ENCODE data around the gene KIRREL3.

Gene KIRREL3

DNA sequence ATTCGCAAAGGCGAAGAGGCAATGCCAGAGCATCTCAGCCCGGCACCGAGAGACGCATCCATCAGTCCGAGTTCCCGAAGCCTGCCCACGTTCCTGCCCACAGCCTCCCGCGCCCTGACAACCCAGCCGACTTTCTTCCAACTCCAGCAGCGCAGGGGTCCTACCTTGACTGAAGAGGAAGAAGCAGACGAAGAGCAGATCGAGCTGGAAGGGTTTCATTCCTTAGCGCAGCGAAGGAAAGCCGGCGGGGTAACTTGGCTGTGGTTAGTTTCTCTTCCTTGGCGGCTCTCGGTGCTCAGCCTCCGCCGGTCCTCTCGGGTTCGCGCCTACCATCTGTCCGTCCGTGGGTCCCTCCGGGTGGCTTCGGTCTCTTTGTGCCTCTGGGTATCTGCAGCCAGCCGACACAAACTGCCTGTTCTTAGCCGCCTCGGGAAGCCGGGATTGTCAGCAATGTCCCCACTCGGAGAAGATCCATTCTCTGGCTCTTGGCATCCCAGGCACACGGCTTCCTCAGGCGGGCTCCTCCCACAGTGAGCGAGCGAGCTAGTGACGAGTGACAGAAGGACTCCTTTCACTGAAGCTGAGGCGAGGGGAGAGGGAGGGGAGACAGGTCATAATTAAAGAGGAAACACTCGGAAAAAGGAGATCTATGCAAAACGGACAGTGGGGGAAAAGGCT, at the start of gene KIRREL3:
KIRREL3 (minus strand) TSS at position 480 of the 678 bp plus-strand sequence.
- peak; percentile 53 for DNase-seq

DNA sequence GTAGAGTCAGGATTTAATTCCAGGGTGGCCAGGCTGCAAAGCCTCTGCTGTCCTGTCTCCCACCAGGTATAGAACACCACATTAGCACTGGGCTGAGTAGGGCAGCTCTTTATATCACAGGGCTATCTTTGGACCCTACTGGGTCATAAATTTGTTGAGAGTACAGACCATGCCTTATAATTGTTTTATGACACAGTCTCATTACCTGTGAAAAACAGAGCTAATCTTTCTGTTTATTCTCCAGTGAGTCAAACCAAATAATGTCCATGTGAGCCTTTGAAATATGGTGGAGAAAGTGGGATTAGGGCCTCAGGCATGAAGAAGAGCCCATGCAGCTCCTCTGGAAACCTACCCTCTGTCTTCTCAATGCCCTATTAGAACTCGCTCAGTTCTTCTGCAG, 49.6 kb upstream of the KIRREL3 start:
- no peak for DNase-seq

DNA sequence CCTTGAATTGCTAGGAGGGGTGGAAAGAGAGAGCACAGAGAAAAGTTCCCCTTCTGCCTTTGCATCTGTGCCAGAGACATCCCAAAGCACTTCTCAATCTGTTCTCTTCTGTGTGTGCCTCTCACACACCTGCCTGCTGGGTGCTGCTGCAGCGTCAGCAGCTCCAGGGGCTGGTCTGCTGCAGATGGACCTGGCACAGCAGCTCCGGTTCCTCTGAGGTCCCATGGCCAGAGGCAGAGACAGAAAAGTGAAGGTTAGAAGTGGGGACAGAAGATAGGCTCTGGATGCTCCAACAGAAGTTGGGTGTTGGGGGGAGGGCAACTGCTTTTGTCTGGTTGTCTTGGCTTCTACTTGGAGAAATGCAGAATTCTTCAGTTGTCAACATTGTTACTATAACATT, 48.9 kb upstream of the KIRREL3 start:
- DNase-seq, result no peak

DNA sequence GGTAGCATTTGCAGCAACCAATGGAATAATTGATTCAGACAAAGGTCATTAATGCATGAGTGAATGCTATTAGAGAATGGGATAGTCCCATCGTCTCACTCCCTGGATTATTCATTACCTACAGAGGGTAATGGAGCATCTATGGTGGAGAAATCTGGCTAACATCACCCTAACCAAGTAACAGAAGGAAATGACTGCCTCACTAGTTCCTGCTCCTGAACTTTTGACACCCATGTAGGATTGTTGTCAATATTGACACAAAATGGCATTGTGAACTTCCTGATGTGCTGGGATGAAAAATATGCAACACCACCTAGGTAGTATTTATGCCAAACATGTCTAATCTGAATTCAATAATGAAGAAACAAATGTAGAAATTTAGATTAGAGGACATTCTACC, 44.0 kb upstream of the KIRREL3 start:
- no peak for DNase-seq

DNA sequence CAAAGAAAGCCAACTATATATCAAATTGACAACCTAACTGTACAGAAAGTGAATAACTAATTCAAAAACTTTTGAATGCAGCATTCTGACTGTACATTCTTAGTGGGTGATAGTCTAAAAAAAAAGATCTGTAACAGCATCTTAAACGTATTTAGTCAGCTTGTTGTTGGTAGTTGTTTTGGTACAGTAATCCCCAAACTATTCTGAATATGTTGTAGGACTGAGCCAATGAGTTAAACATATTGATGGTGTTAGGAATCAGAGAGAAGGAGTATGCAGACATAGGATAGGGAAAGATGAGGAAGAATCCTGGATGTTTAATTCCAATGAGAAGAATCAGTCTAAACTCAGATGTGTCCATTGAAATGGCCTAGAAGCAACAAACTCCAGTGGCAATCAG, 41.9 kb upstream of the KIRREL3 start:
- DNase-seq, result no peak

DNA sequence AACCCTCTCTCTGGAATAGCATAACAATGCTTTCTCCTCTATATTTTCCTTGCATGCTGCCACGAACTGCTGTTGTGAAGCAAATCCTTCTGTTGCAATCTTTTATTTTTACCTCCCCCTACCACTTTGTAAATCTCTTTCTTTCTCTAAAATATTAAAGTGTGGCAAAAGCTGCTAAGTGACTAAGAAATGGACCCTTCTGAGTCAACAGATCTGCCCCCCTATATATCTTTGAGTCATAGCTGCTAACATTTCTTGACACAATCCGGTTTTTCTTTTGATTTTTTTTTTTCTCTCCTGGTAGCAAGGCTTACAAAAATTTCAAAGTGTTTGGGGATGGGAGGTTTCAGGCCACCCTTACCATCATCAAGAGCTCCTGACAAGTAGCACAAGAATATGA, 39.0 kb upstream of the KIRREL3 start:
- DNase-seq, result no peak

DNA sequence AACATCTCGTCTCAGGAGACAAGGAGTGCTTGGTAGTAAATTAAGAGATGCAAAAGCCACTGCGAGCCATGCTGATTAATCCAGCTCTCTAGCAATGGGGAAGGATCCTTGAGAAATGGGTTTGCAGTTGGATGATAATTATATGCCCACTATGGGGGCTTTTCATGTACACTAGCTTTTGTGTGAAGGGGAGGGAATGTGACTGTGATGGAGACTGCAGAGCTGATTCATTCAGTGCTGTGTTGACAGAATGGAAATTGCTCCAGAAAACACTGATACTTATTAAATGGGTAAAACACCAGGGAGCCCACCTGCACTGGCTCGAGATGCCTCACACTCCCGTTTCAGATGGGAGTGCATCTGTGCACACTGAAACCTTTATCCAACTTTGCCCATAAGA, 37.0 kb upstream of the KIRREL3 start:
- DNase-seq, result no peak

DNA sequence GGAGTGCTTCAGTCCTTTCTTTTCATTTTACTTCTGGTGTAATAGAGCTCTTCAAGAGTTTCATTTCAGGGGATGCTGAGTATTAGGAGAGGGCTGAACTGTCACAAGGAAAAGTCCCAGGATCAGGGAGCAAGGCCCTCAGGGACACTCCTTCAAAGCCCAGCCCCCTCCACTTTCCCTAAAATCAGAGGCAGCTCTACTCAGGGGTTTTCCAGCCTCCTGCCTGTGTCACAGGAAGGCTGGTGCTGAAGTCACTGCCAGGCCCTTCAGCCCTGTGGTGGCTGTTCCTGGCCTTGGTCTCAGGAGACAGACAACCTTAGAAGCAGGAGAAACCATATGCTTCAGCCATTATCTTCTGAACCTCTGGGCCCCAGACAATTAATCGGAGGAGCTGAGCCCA, 36.4 kb upstream of the KIRREL3 start:
- DNase-seq, result no peak

DNA sequence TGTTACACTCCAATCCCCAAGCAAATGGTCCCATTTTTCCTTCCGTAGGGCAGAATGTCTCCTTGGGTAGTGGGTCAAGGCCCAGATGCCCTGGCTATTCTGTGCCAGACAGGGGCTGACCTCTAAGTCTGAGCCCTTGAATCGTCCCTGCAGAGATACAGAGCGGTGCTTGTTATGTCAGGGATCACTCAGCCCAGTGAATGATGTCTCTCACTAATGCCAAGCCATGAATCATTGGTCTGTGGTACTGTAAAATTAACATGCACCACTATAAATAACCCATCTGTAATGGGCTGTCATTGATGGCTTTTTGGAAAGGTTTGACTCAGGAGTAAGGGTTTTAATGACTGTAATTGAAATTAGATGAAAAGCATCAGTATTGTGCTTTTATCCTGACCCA, 35.3 kb upstream of the KIRREL3 start:
- no peak for DNase-seq

DNA sequence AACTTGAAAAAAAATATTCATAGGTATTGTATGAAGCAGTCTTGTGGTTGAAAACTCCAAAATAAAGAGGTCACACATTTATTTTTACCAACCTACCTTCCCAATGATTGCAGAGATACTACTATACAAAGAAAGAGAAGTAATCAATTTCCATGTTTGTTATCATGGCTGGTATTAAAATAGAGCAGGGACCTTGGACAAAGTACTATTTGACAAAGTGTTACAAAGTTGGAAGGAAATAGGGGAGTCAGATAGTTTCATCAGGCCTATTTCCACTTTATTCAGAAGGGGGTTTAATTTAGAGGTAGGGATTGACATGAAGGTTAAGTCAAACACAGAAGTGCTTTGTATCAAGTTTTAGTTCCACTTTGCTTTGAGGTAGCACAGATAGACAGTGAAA, 34.4 kb upstream of the KIRREL3 start:
- no peak for DNase-seq

DNA sequence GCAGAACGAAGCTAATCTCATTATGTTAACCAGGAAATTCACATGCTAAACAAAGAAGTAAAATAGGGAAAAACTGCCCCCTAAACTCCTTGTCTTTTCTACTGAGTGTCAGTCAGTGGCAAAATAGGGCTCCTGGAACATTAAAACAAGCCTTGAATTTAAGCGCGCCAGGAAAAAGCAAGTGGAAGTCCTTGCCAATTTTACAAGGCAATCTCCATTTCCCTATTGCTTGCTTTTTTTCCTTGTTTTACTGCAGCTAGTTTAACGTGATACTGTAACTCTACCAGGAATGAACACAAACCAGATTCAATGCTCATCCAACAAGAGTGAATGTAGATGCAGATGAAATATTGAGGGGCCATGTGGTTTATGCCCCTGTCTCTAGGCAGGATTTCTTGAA, 28.1 kb upstream of the KIRREL3 start:
- DNase-seq, result no peak

DNA sequence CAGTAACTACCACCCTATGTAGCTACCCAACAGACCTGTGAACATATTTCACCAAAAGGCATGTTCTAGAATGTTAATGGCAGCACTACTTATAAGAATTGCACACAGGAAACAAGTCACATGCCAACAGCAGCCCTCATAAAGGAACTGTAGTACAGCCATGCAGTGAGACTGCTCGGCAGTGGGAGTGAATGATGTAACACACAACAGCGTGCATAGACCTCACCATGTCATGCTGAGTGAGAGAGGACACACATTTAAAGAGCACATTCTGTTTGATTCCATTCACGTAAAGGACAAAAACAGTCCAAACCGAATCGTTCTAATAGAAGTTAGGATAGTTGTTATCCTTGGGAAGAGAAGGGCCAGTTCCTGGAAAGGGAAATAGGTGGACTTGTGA, 27.2 kb upstream of the KIRREL3 start:
- no peak for DNase-seq

DNA sequence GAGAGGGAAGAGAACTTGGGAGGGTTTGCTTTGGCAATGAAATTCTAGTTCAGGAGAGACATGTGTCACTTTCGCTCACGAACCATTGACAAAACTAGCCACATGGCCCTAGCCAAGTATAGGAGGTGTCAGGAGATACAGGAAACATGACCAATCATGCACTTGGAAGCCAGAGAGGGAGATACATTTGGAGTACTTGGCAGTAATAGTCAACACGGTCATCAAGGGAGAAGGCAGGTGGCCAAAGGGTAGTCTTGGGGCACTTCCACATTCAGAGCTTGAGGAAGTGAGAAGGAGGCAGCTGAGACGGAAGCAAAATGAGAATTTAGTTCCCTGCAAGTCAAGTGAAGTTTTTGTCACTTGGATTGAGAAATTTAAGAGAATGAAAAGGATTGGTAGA, 26.4 kb upstream of the KIRREL3 start:
- no peak for DNase-seq

DNA sequence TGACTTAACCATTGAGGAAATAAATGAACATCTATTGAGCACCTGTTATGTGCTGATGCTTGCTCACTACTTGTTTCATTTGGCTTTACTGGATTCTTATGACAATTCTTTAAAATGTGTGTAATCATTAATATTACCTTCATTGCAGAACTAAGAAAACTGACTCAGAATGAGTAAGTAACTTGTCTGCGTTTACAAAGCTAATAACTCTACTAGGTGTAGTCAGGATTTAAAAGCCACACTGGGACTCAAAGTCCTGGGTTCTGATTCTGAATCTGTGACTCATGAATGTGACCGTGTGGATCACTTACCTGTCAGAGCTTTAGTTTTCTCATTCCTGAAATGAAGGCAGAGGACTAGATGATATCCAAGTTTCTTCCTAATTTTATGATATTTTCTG, 23.4 kb upstream of the KIRREL3 start:
- DNase-seq, result no peak

DNA sequence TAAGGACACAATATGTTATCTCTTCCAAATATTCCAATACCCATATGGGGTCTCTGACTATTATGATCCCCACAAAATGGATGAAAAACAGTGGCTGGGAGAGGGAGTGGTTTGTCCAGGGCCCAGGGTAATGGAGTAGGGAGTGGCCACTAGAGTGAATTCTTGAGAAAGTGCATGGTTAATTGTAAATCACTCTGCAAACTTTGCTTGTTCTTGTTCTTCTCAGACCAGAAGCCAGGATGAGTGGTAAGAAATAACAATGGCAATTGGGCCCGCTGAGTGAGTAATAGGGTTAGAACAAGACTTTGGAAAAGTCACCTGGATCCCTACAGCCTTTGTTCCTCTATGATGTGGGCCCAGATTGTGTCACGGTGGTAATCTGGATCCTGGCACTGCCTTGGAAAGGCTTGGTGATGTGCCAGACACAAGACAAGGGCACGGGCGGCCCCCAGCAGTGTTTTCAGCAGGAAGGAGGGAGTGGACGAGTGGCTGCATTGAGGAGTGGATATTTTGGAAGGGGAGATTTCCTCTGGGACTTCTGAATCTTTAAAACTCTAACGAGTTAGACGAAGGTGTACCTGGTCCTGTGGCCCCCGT, 18.2 kb upstream of the KIRREL3 start:
- DNase-seq, result no peak

DNA sequence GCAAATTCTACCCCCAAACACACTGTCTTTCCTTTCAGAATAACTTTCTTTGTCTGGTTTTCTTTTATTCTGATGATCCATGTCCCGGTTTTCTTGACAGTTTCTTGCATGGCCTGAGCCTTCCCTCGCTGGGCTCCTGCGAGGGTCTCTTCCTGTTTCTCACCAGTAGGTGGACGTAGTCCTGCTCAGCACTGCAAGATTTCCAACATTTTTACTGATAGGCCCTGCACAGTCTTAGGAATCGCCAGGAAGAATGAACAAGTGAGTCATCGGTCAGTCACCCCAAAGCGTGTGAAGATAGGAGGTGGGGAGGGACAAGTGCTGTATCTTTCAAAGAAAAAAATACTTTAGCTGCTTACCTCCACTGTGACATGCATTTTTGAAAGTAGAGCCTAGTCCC, 16.9 kb upstream of the KIRREL3 start:
- no peak for DNase-seq

DNA sequence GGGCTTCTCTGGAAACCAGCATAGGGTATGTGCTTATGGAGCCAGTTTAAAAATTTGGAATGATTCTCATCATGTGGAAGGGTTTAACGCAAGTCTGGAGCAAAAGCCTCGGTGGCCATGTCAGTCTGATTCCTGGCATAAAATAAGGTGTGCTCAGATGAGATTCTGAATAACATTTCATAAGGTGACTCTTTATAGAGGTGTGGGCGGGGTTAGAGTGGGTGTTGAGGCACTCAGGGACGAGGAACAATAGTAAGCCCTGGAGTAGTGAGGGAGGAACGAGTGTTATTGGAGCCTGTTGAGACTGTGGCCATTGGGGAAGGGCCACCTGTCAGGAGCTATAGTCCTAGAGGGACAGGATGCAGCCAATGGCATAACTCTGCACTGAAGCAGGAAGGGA, 13.0 kb upstream of the KIRREL3 start:
- no peak for DNase-seq

DNA sequence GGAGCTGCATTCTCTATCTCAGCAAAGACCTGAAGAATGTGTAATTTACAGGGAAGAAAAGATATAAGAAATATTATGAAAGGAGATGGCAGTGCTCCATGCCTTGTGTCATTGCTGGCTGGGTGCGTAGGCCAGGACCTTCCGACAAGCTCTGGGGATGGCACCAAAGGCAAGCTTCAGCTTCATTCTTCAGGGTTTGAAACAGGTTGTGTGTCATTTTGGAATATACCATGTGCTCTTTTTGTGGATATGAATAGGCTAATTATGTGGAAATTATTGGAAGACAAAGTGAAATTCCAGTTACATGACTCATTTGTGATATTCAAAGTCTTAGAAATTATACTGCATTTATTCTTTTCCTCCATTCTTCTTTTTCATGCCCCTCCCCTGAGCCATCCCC, 5.7 kb upstream of the KIRREL3 start:
- DNase-seq, result no peak

DNA sequence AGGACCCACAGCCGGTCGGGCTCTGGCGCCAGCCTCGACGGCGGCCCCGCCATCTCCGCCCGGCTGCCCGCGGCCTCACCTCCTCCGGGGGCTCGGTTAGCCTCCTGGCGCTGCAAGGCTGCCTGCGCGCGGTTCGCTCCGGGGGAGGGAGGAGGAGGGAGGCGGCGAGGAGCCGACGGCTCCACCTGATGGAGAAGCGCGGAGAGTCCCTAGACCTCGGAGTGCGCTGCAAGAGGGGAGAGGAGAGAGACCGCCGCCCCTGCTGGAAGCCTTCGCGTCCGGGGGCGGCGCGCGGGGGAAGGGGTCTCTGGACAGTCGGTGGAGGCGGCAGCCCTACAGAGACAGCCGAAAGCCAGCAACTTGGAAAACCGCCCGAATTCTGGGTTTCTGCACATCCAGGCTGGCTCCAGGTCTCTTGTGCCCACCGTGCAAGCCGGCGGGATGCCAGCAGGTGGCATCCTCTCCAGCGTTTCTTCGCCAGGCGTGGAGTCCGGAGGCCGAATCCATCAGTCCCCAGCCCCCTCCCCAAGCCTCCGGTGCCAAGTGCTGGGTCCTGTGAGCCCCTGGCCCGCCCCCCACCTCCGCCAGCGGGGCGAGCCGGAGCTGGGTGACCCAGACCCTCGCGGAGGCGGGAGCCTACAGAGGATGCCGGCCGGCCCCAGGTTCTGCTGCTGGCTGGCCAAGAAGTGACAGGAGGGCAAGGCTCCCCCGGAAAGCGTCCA, 2.9 kb upstream of the KIRREL3 start:
- DNase-seq, result peak; percentile 97

DNA sequence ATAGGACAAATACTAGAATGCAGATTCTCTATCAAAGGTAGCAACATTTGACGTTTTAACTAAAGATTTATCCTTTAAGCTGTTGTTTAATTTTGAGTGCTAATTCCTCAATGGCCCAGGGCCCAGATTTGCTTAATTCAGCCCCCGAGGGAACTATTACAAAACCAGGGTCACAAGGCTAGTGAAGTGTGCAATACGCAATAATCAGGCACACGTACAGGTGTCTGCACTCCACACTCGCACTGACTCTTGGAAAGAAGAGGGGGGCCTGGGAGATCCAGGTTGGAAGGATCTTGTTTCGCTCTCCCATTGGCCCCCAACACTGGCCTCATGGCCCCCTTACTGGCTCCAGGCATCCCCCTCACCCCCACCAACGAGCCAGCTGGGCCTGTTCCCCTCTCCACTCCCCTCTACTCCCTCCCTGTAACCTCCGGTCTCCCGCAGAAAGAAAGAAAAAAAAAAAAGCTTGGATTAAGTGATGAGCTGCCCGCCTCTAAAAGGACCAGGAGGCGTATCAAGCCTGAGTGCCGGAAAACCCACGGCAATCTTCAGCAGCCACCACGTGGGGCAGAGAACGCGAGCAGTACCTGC, 2.2 kb upstream of the KIRREL3 start:
- DNase-seq, result peak; percentile 76

DNA sequence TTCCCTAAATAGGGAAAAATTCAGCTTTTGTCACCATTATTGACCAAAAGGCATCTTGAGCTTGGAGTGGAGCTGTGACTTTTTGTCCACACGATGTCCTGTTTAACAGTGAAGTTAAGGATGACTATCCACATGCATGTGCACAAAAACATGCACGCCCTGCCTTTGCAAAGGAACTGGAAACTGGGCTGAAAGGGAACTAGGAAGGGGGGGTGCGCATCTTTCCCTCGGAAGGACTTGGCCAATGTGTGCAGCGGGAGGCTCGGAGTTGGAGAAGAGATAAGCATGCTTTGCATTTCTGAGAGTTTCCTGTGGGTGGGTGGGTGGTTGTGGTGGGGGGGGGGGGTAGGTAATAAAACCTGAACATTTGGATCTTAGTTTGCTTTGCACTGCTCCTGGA, 411 bp upstream of the KIRREL3 start:
- no peak for DNase-seq

DNA sequence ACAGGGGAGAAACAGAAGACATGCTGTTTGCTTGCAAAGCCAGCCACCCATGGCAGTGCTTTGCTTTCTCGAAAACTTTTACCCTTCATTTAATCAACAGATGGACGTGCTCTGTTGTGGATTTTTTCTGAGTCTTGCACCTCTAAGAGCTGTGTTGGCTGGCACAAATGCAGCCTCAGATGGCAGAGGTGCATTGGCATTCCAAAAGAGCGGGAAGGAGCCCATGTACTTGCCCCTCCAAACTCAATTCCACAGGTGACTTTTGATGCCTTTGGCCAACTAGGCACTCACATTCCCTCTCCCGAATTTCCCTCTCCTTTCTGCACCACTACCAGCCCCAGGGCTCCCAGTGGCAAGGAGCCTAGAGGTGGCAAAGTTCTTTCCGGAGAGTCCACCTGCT, 1.2 kb downstream of the KIRREL3 start:
- no peak for DNase-seq

DNA sequence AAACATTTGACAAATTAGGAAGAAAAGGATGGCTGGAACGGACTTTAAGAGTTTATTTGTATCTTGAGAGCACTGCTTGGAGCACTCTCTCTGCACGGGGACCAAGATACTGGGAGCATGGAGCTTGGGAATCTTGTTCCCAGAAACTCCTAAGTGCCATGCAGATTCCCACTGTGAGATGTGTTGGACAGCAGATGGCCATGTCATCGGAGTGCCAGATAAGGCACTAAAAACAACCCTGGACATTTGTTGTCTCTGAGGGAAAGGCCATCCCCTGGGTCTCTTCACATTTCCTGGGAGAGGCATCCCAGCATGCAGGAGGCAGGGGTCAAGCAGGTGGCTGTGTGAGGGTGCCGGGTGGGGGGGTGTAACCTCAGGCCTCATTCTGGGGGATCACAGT, 2.9 kb downstream of the KIRREL3 start:
- DNase-seq, result no peak

DNA sequence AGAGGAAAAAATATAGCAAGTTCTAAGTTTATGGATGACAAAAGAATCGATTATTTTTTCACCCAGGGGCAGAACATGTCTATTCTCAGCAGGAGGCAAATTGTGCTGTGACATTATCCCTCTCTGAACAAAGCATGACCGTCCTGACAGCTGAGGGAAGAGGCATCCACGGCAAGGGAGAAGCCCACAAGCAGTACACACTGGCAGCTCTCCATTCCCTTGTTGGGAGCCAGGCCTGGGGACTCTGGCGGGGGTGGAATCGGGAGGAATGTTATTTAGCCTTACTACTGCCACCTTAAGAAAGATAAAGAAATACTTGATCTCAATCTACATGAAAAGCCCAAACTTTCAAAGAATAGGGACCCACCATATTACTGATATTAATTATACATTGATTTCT, 3.4 kb downstream of the KIRREL3 start:
- DNase-seq, result no peak
